ENCODE data around the gene AUTS2.

The AUTS2 gene

DNA sequence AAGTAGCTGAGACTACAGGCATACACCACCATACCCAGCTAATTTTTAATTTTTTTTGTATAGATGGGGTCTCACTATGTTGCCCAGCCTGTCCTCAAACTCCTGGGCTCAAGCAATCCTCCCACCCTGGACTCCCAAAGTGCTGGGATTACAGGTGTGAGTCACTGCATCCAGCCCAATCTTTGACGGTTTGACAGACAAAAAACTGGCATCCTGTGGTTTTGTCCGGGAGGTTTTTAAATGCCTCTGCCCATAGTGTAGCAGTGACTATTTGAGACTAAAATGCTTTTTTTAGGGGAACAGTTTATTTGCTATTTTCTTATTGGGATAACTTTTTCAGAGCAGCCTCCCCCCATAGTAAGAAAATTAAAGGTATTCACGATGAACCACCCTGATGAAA, 1010.0 kb downstream of the AUTS2 start:
- no peak overlapping the region for H3K4me3 ChIP-seq (replicated peaks; ENCODE audit: low read depth, low read length)
- DNase-seq (ENCODE audit: extremely low read depth, low read depth) = no peak
- TF ChIP-seq, protein P1, sequence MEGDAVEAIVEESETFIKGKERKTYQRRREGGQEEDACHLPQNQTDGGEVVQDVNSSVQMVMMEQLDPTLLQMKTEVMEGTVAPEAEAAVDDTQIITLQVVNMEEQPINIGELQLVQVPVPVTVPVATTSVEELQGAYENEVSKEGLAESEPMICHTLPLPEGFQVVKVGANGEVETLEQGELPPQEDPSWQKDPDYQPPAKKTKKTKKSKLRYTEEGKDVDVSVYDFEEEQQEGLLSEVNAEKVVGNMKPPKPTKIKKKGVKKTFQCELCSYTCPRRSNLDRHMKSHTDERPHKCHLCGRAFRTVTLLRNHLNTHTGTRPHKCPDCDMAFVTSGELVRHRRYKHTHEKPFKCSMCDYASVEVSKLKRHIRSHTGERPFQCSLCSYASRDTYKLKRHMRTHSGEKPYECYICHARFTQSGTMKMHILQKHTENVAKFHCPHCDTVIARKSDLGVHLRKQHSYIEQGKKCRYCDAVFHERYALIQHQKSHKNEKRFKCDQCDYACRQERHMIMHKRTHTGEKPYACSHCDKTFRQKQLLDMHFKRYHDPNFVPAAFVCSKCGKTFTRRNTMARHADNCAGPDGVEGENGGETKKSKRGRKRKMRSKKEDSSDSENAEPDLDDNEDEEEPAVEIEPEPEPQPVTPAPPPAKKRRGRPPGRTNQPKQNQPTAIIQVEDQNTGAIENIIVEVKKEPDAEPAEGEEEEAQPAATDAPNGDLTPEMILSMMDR (IDR thresholded peaks at IDR 0.05; ENCODE audit: low read depth, low read length, missing control alignments) = no peak

DNA sequence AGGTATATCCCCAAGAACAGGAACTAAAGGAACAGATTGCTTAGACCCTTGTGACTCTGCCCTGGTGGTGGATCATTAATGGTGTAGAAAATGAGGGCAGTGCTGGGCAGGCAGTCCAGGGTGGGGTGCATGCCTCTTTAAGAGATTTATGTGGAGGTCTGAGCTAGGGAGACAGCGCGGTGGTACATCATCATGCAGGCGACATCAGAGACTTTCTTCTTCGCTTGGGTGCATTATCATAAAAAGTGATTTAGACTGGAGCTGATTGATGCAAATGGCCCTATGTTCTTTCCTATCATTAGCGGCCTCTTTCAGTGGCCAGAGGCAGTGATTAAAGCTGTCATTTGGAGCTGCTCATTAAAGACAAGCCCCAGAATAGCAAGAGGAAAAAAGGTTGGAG, 1014.5 kb downstream of the AUTS2 start:
- TF ChIP-seq, protein P1 (IDR thresholded peaks at IDR 0.05; ENCODE audit: low read depth, low read length, missing control alignments) = no peak
- no peak for DNase-seq (ENCODE audit: extremely low read depth, low read depth)
- no peak overlapping the region for H3K4me3 ChIP-seq (replicated peaks; ENCODE audit: low read depth, low read length)

DNA sequence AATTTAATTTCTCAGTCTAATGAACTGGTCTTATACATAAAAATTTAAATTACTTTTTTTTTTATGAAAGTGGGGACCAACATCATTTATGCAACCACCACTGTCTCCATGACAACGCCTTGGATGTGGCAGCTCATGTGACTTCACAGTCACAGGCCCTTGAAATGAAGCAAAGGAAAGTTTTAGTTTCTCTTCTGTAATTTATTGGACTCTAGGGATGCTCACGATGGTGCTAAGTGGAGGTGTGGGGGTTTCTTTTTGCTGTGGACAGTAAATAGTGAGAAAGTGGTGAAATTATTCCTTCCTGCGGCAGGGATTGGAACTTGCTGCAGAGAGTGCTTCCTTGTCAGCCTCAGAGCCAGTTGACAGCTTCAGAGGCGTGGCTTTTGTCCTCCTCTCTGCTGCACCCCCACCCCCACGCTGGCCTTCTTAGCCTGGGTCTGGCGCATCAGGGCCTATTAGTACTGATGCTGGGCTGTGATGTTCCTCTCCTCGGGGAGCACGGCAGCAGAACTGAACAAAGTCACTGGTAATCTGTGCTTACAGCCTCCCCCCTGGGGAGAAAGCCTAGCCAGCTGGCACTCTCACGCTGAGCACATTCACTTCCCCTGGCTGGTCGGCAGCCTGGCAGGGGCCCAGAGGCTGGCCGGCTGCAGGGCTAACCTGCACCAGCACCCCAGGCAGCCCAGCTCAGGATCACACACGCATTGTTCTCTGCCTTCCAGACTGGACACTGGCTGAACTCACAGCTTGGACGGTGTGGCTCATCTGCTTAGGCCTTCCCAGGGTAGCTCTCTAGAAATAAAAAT, 1016.2 kb downstream of the AUTS2 start:
- no peak for DNase-seq (ENCODE audit: extremely low read depth, low read depth)
- H3K4me3 ChIP-seq (replicated peaks; ENCODE audit: low read depth, low read length) = no peak overlapping the region
- TF ChIP-seq, protein P1 (IDR thresholded peaks at IDR 0.05; ENCODE audit: low read depth, low read length, missing control alignments) = no peak

DNA sequence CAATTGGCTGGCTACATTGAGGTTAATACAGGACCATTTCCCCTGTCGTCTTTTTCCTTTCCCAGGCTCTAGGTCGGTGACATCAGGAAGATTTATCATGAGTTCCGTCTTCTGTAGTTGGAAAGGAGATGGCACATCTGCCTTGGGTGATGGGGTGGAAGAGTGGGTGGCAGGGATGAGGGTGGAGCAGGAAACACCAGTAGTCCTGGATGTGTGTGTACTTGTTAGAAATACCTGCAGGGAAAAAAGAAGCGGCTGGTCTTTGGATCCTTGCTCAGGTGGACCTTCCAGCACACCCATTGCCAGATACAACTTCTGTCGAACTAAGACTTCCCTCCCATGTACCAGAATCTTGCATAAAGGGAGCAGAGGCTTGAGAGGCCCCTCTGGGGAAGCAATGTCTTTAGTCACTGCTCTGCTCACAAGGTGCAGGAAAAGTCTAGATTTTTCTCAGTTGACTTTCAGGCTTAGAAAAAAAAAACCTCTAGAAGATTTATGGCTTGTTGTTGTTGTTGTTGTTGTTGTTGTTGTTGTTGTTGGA, 1016.9 kb downstream of the AUTS2 start:
- TF ChIP-seq, protein P1 (IDR thresholded peaks at IDR 0.05; ENCODE audit: low read depth, low read length, missing control alignments) = no peak
- no peak for DNase-seq (ENCODE audit: extremely low read depth, low read depth)
- H3K4me3 ChIP-seq (replicated peaks; ENCODE audit: low read depth, low read length) = no peak overlapping the region

DNA sequence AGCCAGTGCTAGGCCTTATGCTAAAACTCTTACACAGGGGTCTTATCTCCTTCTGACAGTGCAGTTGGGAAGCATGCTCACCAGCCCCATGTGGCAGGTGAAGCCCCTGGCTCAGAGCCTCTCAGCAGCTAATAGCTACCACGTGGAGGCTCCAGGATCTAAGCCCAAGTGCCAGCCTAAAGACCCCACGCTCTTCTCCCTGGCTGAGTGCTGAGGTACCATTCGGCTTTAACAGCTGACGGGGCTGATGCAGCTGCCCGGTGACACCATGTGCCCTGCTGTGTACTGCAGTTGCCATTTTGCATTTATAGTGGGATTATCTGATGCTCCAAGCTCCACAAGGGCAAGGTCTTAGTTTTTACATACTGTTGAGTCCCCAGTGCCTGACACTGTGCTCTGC, 1017.9 kb downstream of the AUTS2 start:
- DNase-seq (ENCODE audit: extremely low read depth, low read depth) = no peak
- TF ChIP-seq, protein P1 (IDR thresholded peaks at IDR 0.05; ENCODE audit: low read depth, low read length, missing control alignments) = no peak
- no peak overlapping the region for H3K4me3 ChIP-seq (replicated peaks; ENCODE audit: low read depth, low read length)

DNA sequence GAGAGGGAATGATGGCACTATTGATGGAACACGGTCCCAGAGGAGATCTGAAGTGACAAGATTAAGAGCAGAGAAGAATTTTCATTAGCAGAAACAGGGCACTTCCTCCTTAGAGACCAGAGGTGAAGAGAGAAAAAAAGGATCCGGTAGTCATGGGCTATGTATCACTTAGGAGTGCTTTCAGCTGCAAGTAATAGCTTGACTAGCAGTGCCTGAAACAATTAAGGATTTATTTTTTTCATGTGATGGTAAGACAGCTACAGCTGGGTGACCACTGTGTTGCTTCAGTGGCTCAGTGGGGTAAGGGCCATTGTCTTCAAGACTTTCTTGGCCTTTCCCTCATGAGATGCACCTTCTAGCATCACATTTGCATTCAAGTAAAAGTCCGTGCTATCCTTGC, 1018.5 kb downstream of the AUTS2 start:
- H3K4me3 ChIP-seq (replicated peaks; ENCODE audit: low read depth, low read length) = no peak overlapping the region
- no peak for DNase-seq (ENCODE audit: extremely low read depth, low read depth)
- TF ChIP-seq, protein P1 (IDR thresholded peaks at IDR 0.05; ENCODE audit: low read depth, low read length, missing control alignments) = no peak

All from HFF-Myc (cell line).